Measurements from ENCODE around the gene MTA3.

GRCh38 chr2:42752314-42752713, 183.9 kb downstream of the MTA3 start:
- TF ChIP-seq CTCF (IDR thresholded peaks at IDR 0.05; ENCODE audit: low read length): no peak
- no peak for TF ChIP-seq EZH2 (IDR thresholded peaks at IDR 0.05; ENCODE audit: borderline replicate concordance, low read length)

Data from OCI-LY1 (cell line).